ENCODE measurements around the gene GALNT7.

The GALNT7 gene

DNA sequence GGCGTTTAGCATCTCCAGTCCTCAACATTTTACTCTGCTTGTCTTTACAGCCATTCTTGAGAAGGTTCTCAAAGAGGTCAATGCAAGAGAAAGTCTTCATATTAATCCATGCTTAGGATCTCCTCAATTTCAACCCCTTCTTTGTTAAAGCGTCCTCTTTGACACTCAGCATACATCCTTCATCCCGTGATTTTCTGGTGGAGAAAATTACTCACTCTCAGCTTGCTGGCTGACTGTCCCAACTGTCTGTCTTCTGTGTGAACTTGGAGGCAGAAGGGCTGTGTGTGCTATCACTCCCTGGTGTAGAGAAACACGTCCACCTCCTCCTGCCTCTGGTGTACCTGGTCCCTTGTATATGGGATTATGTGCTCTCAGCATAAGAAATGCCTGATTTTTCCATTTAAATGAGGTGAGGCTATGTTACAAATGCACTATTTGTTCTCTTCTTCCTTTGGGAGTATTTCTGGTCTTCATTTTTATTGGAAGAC, 57.8 kb downstream of the GALNT7 start:
- Histone ChIP-seq H3K4me3 (ENCODE audit: low read length in 2 of 2) (no peak overlapping the region), H3K9me3 (ENCODE audit: control insufficient read depth in 2 of 2, low read length in 2 of 2) (no peaks in the 10 kb centered on the region), H3K27me3 (ENCODE audit: control insufficient read depth in 2 of 2, insufficient read depth in 2 of 2, low read length in 2 of 2) (no peaks in the 10 kb centered on the region)

GRCh38 chr4:173227756-173228155, 59.1 kb downstream of the GALNT7 start:
- Histone ChIP-seq H3K4me1 (ENCODE audit: control insufficient read depth in 2 of 2, insufficient read depth in 2 of 2, low read length in 2 of 2) (no peaks in the 10 kb centered on the region), H3K27ac (ENCODE audit: low read depth in 2 of 2, low read length in 2 of 2) (no peak overlapping the region), H3K9ac (ENCODE audit: low read depth in 1 of 2, low read length in 2 of 2) (no peak overlapping the region), H3K4me3 (ENCODE audit: low read length in 2 of 2) (no peak overlapping the region), H3K27me3 (ENCODE audit: control insufficient read depth in 2 of 2, insufficient read depth in 2 of 2, low read length in 2 of 2) (no peaks in the 10 kb centered on the region), H3K9me3 (ENCODE audit: control insufficient read depth in 2 of 2, low read length in 2 of 2) (no peaks in the 10 kb centered on the region), H3K36me3 (ENCODE audit: control insufficient read depth in 2 of 2, insufficient read depth in 2 of 2, low read length in 2 of 2) (no peaks in the 10 kb centered on the region)

More for the DNA sequence above, 57.8 kb downstream of the GALNT7 start:
- Histone ChIP-seq H3K4me1 (ENCODE audit: control insufficient read depth in 2 of 2, insufficient read depth in 2 of 2, low read length in 2 of 2) (no peaks in the 10 kb centered on the region), H3K36me3 (ENCODE audit: control insufficient read depth in 2 of 2, insufficient read depth in 2 of 2, low read length in 2 of 2) (no peaks in the 10 kb centered on the region), H3K27ac (ENCODE audit: low read depth in 2 of 2, low read length in 2 of 2) (no peak overlapping the region), H3K9ac (ENCODE audit: low read depth in 1 of 2, low read length in 2 of 2) (no peak overlapping the region)

DNA sequence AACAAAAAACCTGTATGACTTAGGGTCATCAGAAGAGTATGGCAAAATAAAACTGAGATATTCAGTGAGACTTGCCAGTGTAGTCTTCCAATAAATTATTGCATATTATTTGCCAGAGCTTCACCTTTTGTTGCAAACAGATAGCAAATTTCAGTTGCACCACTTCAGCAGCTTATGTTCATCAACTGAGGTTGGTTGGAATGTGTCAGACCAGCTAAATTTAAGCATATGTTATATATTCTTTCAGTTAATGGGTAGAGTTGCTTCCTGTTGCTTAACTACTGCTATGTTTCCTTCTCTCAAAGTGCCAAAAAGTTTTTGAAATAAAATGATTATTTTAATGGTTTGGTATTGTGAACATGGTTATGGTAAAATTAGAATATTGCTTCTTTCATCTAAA, 61.5 kb downstream of the GALNT7 start:
- no peaks in the 10 kb centered on the region for H3K4me1 ChIP-seq (ENCODE audit: control insufficient read depth in 2 of 2, insufficient read depth in 2 of 2, low read length in 2 of 2)
- H3K4me3 ChIP-seq (ENCODE audit: low read length in 2 of 2), result no peak overlapping the region
- H3K36me3 ChIP-seq (ENCODE audit: control insufficient read depth in 2 of 2, insufficient read depth in 2 of 2, low read length in 2 of 2), result peaks cover 0 to 3% of the 10 kb centered on the region in 2 donors
- H3K9me3 ChIP-seq (ENCODE audit: control insufficient read depth in 2 of 2, low read length in 2 of 2), result no peaks in the 10 kb centered on the region
- no peak overlapping the region for H3K9ac ChIP-seq (ENCODE audit: low read depth in 1 of 2, low read length in 2 of 2)
- H3K27me3 ChIP-seq (ENCODE audit: control insufficient read depth in 2 of 2, insufficient read depth in 2 of 2, low read length in 2 of 2), result no peaks in the 10 kb centered on the region
- H3K27ac ChIP-seq (ENCODE audit: low read depth in 2 of 2, low read length in 2 of 2), result no peak overlapping the region

DNA sequence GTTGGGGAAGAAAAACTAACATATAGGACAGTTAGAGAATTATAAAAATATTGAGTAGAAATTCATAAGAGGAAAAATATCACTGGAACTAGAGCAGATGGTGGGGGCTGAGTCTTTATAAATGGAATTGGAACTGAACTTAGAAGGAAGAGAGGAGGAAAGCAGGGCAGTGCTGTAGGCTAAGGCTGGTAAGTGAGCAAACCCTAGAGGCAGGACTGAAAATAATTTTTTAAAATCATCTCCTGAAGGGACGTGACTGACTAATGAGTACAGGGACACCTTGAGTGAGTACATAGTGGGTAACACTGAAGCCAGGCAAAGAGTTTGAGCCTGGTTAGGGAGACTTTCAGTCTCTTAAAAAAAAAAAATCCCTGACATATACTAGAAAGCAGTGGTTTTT, 63.3 kb downstream of the GALNT7 start:
- no peak overlapping the region for H3K9ac ChIP-seq (ENCODE audit: low read depth in 1 of 2, low read length in 2 of 2)
- H3K27me3 ChIP-seq (ENCODE audit: control insufficient read depth in 2 of 2, insufficient read depth in 2 of 2, low read length in 2 of 2), result no peaks in the 10 kb centered on the region
- H3K36me3 ChIP-seq (ENCODE audit: control insufficient read depth in 2 of 2, insufficient read depth in 2 of 2, low read length in 2 of 2), result peaks cover 0 to 3% of the 10 kb centered on the region in 2 donors
- no peaks in the 10 kb centered on the region for H3K9me3 ChIP-seq (ENCODE audit: control insufficient read depth in 2 of 2, low read length in 2 of 2)
- no peak overlapping the region for H3K4me3 ChIP-seq (ENCODE audit: low read length in 2 of 2)
- H3K4me1 ChIP-seq (ENCODE audit: control insufficient read depth in 2 of 2, insufficient read depth in 2 of 2, low read length in 2 of 2), result peaks cover 0 to 6% of the 10 kb centered on the region in 2 donors
- no peak overlapping the region for H3K27ac ChIP-seq (ENCODE audit: low read depth in 2 of 2, low read length in 2 of 2)

DNA sequence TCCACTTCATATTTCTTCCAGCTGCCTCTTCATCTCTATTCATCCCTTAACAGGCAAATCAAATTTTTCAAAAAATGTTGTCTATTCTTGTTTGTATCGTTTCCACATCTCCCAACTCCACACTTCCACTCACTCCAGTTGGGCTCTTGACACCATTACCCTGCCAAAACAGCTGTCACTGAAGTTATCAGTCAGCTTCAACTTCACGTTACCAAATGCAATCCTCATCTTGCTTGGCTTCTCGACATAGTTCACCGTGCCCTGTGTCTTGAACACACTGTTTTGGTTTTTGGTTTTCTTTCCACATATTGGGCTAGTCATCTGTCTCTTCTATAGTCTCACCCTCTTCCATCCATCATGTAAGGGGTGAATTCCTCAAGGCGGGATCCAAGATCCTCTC, 65.2 kb downstream of the GALNT7 start:
- H3K36me3 ChIP-seq (ENCODE audit: control insufficient read depth in 2 of 2, insufficient read depth in 2 of 2, low read length in 2 of 2), result peaks cover 0 to 3% of the 10 kb centered on the region in 2 donors
- no peak overlapping the region for H3K4me3 ChIP-seq (ENCODE audit: low read length in 2 of 2)
- no peak overlapping the region for H3K9ac ChIP-seq (ENCODE audit: low read depth in 1 of 2, low read length in 2 of 2)
- no peaks in the 10 kb centered on the region for H3K27me3 ChIP-seq (ENCODE audit: control insufficient read depth in 2 of 2, insufficient read depth in 2 of 2, low read length in 2 of 2)
- H3K9me3 ChIP-seq (ENCODE audit: control insufficient read depth in 2 of 2, low read length in 2 of 2), result no peaks in the 10 kb centered on the region
- peaks cover 0 to 6% of the 10 kb centered on the region in 2 donors for H3K4me1 ChIP-seq (ENCODE audit: control insufficient read depth in 2 of 2, insufficient read depth in 2 of 2, low read length in 2 of 2)
- no peak overlapping the region for H3K27ac ChIP-seq (ENCODE audit: low read depth in 2 of 2, low read length in 2 of 2)

- Histone ChIP-seq H3K36me3 (ENCODE audit: control insufficient read depth in 2 of 2, insufficient read depth in 2 of 2, low read length in 2 of 2) (peaks cover 0 to 3% of the 10 kb centered on the region in 2 donors), H3K27ac (ENCODE audit: low read depth in 2 of 2, low read length in 2 of 2) (no peak overlapping the region), H3K4me1 (ENCODE audit: control insufficient read depth in 2 of 2, insufficient read depth in 2 of 2, low read length in 2 of 2) (peaks cover 0 to 6% of the 10 kb centered on the region in 2 donors), H3K9me3 (ENCODE audit: control insufficient read depth in 2 of 2, low read length in 2 of 2) (no peaks in the 10 kb centered on the region), H3K9ac (ENCODE audit: low read depth in 1 of 2, low read length in 2 of 2) (no peak overlapping the region), H3K27me3 (ENCODE audit: control insufficient read depth in 2 of 2, insufficient read depth in 2 of 2, low read length in 2 of 2) (no peaks in the 10 kb centered on the region), H3K4me3 (ENCODE audit: low read length in 2 of 2) (no peak overlapping the region)
Measured at GRCh38 chr4:173235050-173235449, 66.4 kb downstream of the GALNT7 start.

- Histone ChIP-seq H3K9me3 (ENCODE audit: control insufficient read depth in 2 of 2, low read length in 2 of 2) (no peaks in the 10 kb centered on the region), H3K27ac (ENCODE audit: low read depth in 2 of 2, low read length in 2 of 2) (no peak overlapping the region), H3K9ac (ENCODE audit: low read depth in 1 of 2, low read length in 2 of 2) (no peak overlapping the region), H3K4me3 (ENCODE audit: low read length in 2 of 2) (no peak overlapping the region), H3K36me3 (ENCODE audit: control insufficient read depth in 2 of 2, insufficient read depth in 2 of 2, low read length in 2 of 2) (peaks cover 0 to 3% of the 10 kb centered on the region in 2 donors), H3K27me3 (ENCODE audit: control insufficient read depth in 2 of 2, insufficient read depth in 2 of 2, low read length in 2 of 2) (no peaks in the 10 kb centered on the region), H3K4me1 (ENCODE audit: control insufficient read depth in 2 of 2, insufficient read depth in 2 of 2, low read length in 2 of 2) (peaks cover 0 to 6% of the 10 kb centered on the region in 2 donors)
Measured at GRCh38 chr4:173236301-173236700, 67.7 kb downstream of the GALNT7 start.

- H3K27me3 ChIP-seq (ENCODE audit: control insufficient read depth in 2 of 2, insufficient read depth in 2 of 2, low read length in 2 of 2), result no peaks in the 10 kb centered on the region
- peaks cover 0 to 6% of the 10 kb centered on the region in 2 donors for H3K4me1 ChIP-seq (ENCODE audit: control insufficient read depth in 2 of 2, insufficient read depth in 2 of 2, low read length in 2 of 2)
- H3K4me3 ChIP-seq (ENCODE audit: low read length in 2 of 2), result no peak overlapping the region
- H3K36me3 ChIP-seq (ENCODE audit: control insufficient read depth in 2 of 2, insufficient read depth in 2 of 2, low read length in 2 of 2), result peaks cover 0 to 3% of the 10 kb centered on the region in 2 donors
- no peak overlapping the region for H3K27ac ChIP-seq (ENCODE audit: low read depth in 2 of 2, low read length in 2 of 2)
- H3K9me3 ChIP-seq (ENCODE audit: control insufficient read depth in 2 of 2, low read length in 2 of 2), result no peaks in the 10 kb centered on the region
- H3K9ac ChIP-seq (ENCODE audit: low read depth in 1 of 2, low read length in 2 of 2), result no peak overlapping the region
Measured at GRCh38 chr4:173237152-173237551, 68.5 kb downstream of the GALNT7 start.

GRCh38 chr4:173237762-173238161, 69.2 kb downstream of the GALNT7 start:
- Histone ChIP-seq H3K9ac (ENCODE audit: low read depth in 1 of 2, low read length in 2 of 2) (no peak overlapping the region), H3K36me3 (ENCODE audit: control insufficient read depth in 2 of 2, insufficient read depth in 2 of 2, low read length in 2 of 2) (peaks cover 0 to 3% of the 10 kb centered on the region in 2 donors), H3K4me1 (ENCODE audit: control insufficient read depth in 2 of 2, insufficient read depth in 2 of 2, low read length in 2 of 2) (peaks cover 0 to 6% of the 10 kb centered on the region in 2 donors), H3K9me3 (ENCODE audit: control insufficient read depth in 2 of 2, low read length in 2 of 2) (no peaks in the 10 kb centered on the region), H3K27me3 (ENCODE audit: control insufficient read depth in 2 of 2, insufficient read depth in 2 of 2, low read length in 2 of 2) (no peaks in the 10 kb centered on the region), H3K4me3 (ENCODE audit: low read length in 2 of 2) (no peak overlapping the region), H3K27ac (ENCODE audit: low read depth in 2 of 2, low read length in 2 of 2) (no peak overlapping the region)

GRCh38 chr4:173240696-173241095, 72.1 kb downstream of the GALNT7 start:
- Histone ChIP-seq H3K36me3 (ENCODE audit: control insufficient read depth in 2 of 2, insufficient read depth in 2 of 2, low read length in 2 of 2) (no peaks in the 10 kb centered on the region), H3K4me1 (ENCODE audit: control insufficient read depth in 2 of 2, insufficient read depth in 2 of 2, low read length in 2 of 2) (peaks cover 0 to 6% of the 10 kb centered on the region in 2 donors), H3K27me3 (ENCODE audit: control insufficient read depth in 2 of 2, insufficient read depth in 2 of 2, low read length in 2 of 2) (no peaks in the 10 kb centered on the region), H3K27ac (ENCODE audit: low read depth in 2 of 2, low read length in 2 of 2) (no peak overlapping the region), H3K9me3 (ENCODE audit: control insufficient read depth in 2 of 2, low read length in 2 of 2) (no peaks in the 10 kb centered on the region), H3K9ac (ENCODE audit: low read depth in 1 of 2, low read length in 2 of 2) (no peak overlapping the region), H3K4me3 (ENCODE audit: low read length in 2 of 2) (no peak overlapping the region)
